K562 (cell line): ENCODE measurements around the gene CHTOP. TPM values are rescaled to one million over a fixed set of nuclear protein-coding genes. Genes with fewer than 3 reads are reported as not detected.

Experiments used
- ATF3 ChIP-seq, 2 experiments: fragments of 450-650 bp in 1 of 2; sonication (generic) in 1 of 2; formaldehyde crosslinking in 1 of 2; IDR thresholded peaks in 1 of 2; conservative IDR thresholded peaks in 1 of 2; 2 replicates each; pipeline versions ENCODE4 v1.6.1 to v1.8.1; 2016 to 2023; ENCODE audit warnings: mild to moderate bottlenecking in 2 of 2, moderate library complexity in 2 of 2, inconsistent platforms in 1 of 2, missing genetic modification reagents in 1 of 2
- CTCFL ChIP-seq: IDR thresholded peaks from 2 replicates; pipeline ENCODE4 v1.6.1; 2011; ENCODE audit warnings: borderline replicate concordance, low read depth, mild to moderate bottlenecking, moderate library complexity, low read length; ENCODE audit not compliant: insufficient read depth, poor library complexity, severe bottlenecking
- CXXC5 ChIP-seq: fragments of 250-450 bp; sonication (Bioruptor Pico); IDR thresholded peaks from 2 replicates; pipeline ENCODE4 v1.8.0; 2022; ENCODE audit warnings: inconsistent platforms, mild to moderate bottlenecking, moderate library complexity
- DLX4 ChIP-seq: fragments of 250-450 bp; sonication (Bioruptor Pico); IDR thresholded peaks from 2 replicates; pipeline ENCODE4 v1.6.1; 2021; ENCODE audit warnings: mild to moderate bottlenecking
- E2F3 ChIP-seq: fragments of 250-450 bp; sonication (Bioruptor Pico); IDR thresholded peaks from 2 replicates; pipeline ENCODE4 v1.4.0; 2020; ENCODE audit warnings: mild to moderate bottlenecking
- JUNB ChIP-seq: fragments of 450-650 bp; formaldehyde crosslinking; conservative IDR thresholded peaks from 2 replicates; pipeline ENCODE4 v1.4.0; 2020; ENCODE audit warnings: mild to moderate bottlenecking
- POLR2B ChIP-seq: fragments of 450-650 bp; IDR thresholded peaks from 2 replicates; pipeline ENCODE4 v1.6.1; 2018; ENCODE audit warnings: low read depth; ENCODE audit not compliant: partially characterized antibody
- RBBP5 ChIP-seq: fragments of 200-600 bp; sonication (generic); IDR thresholded peaks from 2 replicates; pipeline ENCODE4 v1.6.1; 2012; ENCODE audit warnings: borderline replicate concordance, mild to moderate bottlenecking, low read length, control low read depth, inconsistent platforms; ENCODE audit not compliant: insufficient read depth, poor library complexity, severe bottlenecking
- SUPT5H ChIP-seq: fragments of 450-650 bp; IDR thresholded peaks from 2 replicates; pipeline ENCODE4 v1.6.1; 2016
- ZBTB1 ChIP-seq: sonication (generic); formaldehyde crosslinking; IDR thresholded peaks from 2 replicates; pipeline ENCODE4 v1.8.1; 2023; ENCODE audit warnings: missing genetic modification reagents, low read depth, mild to moderate bottlenecking, borderline replicate concordance
- ZBTB17 ChIP-seq: fragments of 450-650 bp; formaldehyde crosslinking; IDR thresholded peaks from 2 replicates; pipeline ENCODE4 v1.4.0; 2020; ENCODE audit warnings: mild to moderate bottlenecking
- ZBTB49 ChIP-seq: sonication (generic); formaldehyde crosslinking; IDR thresholded peaks from 2 replicates; pipeline ENCODE4 v1.8.0; 2022; ENCODE audit warnings: missing genetic modification reagents, mild to moderate bottlenecking, borderline replicate concordance
- ZNF589 ChIP-seq: fragments of 200-800 bp; sonication (Bioruptor generic); IDR thresholded peaks from 2 replicates; pipeline ENCODE4 v1.6.1; 2016; ENCODE audit warnings: low read depth, missing genetic modification characterization, missing compliant biosample characterization
- ZNF699 ChIP-seq: fragments of 250-450 bp; sonication (Bioruptor Pico); IDR thresholded peaks from 2 replicates; pipeline ENCODE4 v1.8.0; 2021; ENCODE audit warnings: mild to moderate bottlenecking, moderate library complexity; ENCODE audit not compliant: insufficient replicate concordance
- polyA plus RNA-seq, 8 experiments: library from polyadenylated mRNA; depleted of rRNA in 4 of 8; stranded (reverse) in 5 of 8; unstranded in 3 of 8; fragments of >200 nt; fragmentation: Nextera tagmentation in 2 of 8; fragmentation: Illumina TruSeq in 1 of 8; extraction: Ambion mirVana in 2 of 8; extraction: Trizol in 1 of 8; gene quantifications; 2 replicates each; pipeline versions ENCODE4 v1.2.1 to v1.2.3, GENCODE V29; 2011 to 2014; ENCODE audit warnings: inconsistent platforms in 1 of 8, missing spikeins in 1 of 8
- total RNA-seq, 7 experiments: library from RNA; depleted of rRNA in 6 of 7; stranded (reverse); fragments of >200 nt in 6 of 7; fragmentation: Illumina TruSeq in 2 of 7; extraction: Trizol in 2 of 7; gene quantifications; 2 replicates each; pipeline versions ENCODE4 v1.2.1 to v1.2.3, GENCODE V29; 2011 to 2021; ENCODE audit warnings: low replicate concordance in 1 of 7

Gene CHTOP
- total and polyA plus RNA-seq, 9 of the 15 experiments (the other 6 are each of a cell fraction or from before 2014, with no cell fraction given): 10.2 to 91.8 (median 60.8) TPM

GRCh38 chr1:153626904-153627714 lies 6.8 kb upstream of the CHTOP start, which contains the start of gene S100A13 (continued):
- TF ChIP-seq ZNF589 (CRISPR knock-in tag) (peak; percentile 54; the same call in 1 of the 2 replicates), DLX4 (CRISPR knock-in tag) (no peak), ATF3 (IDR thresholded peaks at IDR 0.05) (no peak; the same call in 1 of the 2 replicates), ATF3 (CRISPR knock-in tag; conservative IDR thresholded peaks at IDR 0.05) (peak; percentile 56; the same call in 1 of the 2 replicates), CTCFL (peak; percentile 88), ZBTB1 (no peak), CXXC5 (CRISPR knock-in tag) (0 out of 2 replicates have a peak, but pooled peaks have one; percentile 22), RBBP5 (peak; percentile 18), JUNB (no peak), ZBTB17 (CRISPR knock-in tag) (peak; percentile 36; the same call in 1 of the 2 replicates), ZNF699 (CRISPR knock-in tag) (no peak), E2F3 (CRISPR knock-in tag) (no peak), ZBTB49 (CRISPR knock-in tag) (0 out of 2 replicates have a peak, but pooled peaks have one; percentile 40), SUPT5H (peak; percentile 88), POLR2B (peak; percentile 93)
